Measurements from ENCODE around the gene HS6ST1. TPM values are rescaled to one million over a fixed set of nuclear protein-coding genes. Genes with fewer than 3 reads are reported as not detected.

HS6ST1 gene
- total RNA-seq, 1 experiment from 2014 or later = 22.0 TPM

DNA sequence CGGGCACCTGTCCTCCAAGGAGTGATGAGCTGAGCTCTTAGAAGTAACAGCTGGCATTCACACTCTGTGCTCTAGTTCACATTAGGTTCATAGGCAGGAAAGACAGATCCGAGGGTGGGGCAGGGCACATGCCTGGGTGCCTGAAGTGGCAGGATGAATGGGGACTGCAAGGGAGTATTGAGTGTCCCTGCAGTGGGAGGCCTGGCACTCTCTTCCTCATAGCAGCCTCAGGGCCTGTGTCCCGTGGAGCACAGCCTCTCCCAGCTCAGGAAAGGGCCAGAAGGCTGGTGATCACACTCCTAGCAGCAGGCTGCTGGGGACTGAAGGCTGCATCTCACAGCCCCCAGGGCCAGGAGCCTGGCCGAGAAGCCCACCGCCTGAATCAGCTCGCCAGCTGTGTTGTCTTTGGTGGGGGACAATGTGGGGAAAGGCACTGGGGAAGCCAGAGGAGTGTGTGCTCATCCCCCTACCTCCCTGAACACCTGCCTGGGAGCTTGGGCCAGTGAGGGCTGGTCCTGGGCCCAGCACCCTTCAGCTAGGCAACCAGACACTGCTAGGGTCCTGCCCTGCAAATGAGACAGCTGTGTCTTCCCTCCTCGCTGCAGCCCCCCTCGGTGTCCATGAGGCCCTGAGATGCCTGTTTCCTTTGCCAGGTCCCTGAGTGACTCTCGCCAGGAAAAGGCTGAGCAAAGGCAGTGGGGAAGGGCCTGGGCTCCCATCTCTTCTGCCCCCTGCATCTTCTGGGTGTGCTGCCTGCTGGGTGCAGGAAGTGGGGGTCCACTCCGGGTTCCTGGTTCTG, 48.2 kb upstream of the HS6ST1 start:
- no TSS peak for BruUV-seq (replicated peaks)
- no peaks in the 10 kb centered on the region for H3K27me3 ChIP-seq (ENCODE audit: control insufficient read depth, insufficient read depth, low read length)
- TF ChIP-seq, protein P1, sequence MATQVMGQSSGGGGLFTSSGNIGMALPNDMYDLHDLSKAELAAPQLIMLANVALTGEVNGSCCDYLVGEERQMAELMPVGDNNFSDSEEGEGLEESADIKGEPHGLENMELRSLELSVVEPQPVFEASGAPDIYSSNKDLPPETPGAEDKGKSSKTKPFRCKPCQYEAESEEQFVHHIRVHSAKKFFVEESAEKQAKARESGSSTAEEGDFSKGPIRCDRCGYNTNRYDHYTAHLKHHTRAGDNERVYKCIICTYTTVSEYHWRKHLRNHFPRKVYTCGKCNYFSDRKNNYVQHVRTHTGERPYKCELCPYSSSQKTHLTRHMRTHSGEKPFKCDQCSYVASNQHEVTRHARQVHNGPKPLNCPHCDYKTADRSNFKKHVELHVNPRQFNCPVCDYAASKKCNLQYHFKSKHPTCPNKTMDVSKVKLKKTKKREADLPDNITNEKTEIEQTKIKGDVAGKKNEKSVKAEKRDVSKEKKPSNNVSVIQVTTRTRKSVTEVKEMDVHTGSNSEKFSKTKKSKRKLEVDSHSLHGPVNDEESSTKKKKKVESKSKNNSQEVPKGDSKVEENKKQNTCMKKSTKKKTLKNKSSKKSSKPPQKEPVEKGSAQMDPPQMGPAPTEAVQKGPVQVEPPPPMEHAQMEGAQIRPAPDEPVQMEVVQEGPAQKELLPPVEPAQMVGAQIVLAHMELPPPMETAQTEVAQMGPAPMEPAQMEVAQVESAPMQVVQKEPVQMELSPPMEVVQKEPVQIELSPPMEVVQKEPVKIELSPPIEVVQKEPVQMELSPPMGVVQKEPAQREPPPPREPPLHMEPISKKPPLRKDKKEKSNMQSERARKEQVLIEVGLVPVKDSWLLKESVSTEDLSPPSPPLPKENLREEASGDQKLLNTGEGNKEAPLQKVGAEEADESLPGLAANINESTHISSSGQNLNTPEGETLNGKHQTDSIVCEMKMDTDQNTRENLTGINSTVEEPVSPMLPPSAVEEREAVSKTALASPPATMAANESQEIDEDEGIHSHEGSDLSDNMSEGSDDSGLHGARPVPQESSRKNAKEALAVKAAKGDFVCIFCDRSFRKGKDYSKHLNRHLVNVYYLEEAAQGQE (IDR thresholded peaks at IDR 0.05; ENCODE audit: insufficient read depth in 1 of 2, low read depth in 2 of 2, low read length in 1 of 2) = no peak
- no peak for TF ChIP-seq SIN3A (IDR thresholded peaks at IDR 0.05; ENCODE audit: borderline replicate concordance, insufficient read depth, low read depth, low read length)
- no peak for TF ChIP-seq TCF7L2 (IDR thresholded peaks at IDR 0.05; ENCODE audit: low read depth, low read length)
- TF ChIP-seq, protein P2, sequence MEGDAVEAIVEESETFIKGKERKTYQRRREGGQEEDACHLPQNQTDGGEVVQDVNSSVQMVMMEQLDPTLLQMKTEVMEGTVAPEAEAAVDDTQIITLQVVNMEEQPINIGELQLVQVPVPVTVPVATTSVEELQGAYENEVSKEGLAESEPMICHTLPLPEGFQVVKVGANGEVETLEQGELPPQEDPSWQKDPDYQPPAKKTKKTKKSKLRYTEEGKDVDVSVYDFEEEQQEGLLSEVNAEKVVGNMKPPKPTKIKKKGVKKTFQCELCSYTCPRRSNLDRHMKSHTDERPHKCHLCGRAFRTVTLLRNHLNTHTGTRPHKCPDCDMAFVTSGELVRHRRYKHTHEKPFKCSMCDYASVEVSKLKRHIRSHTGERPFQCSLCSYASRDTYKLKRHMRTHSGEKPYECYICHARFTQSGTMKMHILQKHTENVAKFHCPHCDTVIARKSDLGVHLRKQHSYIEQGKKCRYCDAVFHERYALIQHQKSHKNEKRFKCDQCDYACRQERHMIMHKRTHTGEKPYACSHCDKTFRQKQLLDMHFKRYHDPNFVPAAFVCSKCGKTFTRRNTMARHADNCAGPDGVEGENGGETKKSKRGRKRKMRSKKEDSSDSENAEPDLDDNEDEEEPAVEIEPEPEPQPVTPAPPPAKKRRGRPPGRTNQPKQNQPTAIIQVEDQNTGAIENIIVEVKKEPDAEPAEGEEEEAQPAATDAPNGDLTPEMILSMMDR (IDR thresholded peaks at IDR 0.05) = no peak
- no peak for TF ChIP-seq POLR2AphosphoS5 (IDR thresholded peaks at IDR 0.05; ENCODE audit: low read depth, low read length)
- DNase-seq (ENCODE audit: low read depth, low spot score) (no peak), ATAC-seq (peak; percentile 37)
- POLR2A ChIA-PET = no interaction called here
- no peak overlapping the region for H3K4me3 ChIP-seq (ENCODE audit: low read depth in 2 of 2, low read length in 2 of 2)
- H3K9me3 ChIP-seq (ENCODE audit: control insufficient read depth, insufficient read depth, low read depth, low read length) = no peaks in the 10 kb centered on the region
- intact Hi-C loops (cut with micrococcal nuclease; ENCODE audit: unreplicated experiment) = no loop called here
- peaks cover 4% of the 10 kb centered on the region; the same call in 1 of the 2 replicates for H3K4me1 ChIP-seq (ENCODE audit: control insufficient read depth, insufficient read depth, low read length)
- CTCF ChIA-PET = no interaction called here
- H3K36me3 ChIP-seq (ENCODE audit: control insufficient read depth, insufficient read depth, low read length) = no peaks in the 10 kb centered on the region
- in situ Hi-C loops (cut with HindIII; ENCODE audit: low pct_unique_long_range_greater_than_20kb, low sequenced_read_pairs) = no loop called here
- H3K27ac ChIP-seq (ENCODE audit: low read length) = no peak overlapping the region

DNA sequence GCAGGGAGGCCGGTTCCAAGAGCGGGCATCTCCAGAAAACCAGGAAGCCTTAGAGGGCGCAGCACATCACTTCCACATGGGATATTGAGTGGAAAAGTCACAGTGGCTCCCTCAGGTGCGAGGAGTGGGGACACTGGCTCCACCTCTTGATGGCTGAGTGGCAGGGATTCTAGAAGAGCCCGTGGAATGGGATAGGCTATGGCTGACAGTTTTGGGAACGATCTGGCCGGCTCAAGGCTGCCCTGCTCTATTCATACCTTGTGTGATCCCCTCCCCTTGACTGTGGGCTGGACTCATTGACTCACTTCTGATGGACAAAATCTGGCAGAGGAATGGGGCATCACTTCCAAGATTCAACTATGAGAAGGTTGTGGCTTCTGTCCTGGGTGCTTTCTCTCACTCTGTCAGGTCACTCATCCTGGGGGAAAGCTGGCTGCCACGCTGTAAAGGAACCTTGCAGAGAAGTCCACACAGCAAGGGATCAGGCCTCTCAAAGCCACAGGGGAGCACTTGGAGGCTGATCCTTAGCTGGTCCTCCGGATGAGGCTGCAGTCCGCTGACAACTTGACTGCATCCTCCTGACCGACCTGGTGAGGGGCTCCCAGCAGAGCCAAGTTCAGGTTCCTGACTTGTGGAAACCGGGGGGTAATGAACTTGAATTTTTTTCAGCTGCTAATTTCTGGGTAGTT, 46.7 kb upstream of the HS6ST1 start:
- H3K4me3 ChIP-seq (ENCODE audit: low read depth in 2 of 2, low read length in 2 of 2) = no peak overlapping the region
- POLR2A ChIA-PET = no interaction called here
- TF ChIP-seq, protein P1 (IDR thresholded peaks at IDR 0.05; ENCODE audit: insufficient read depth in 1 of 2, low read depth in 2 of 2, low read length in 1 of 2) = no peak
- TF ChIP-seq, protein P2 (IDR thresholded peaks at IDR 0.05) = no peak
- TF ChIP-seq TCF7L2 (IDR thresholded peaks at IDR 0.05; ENCODE audit: low read depth, low read length) = no peak
- TF ChIP-seq SIN3A (IDR thresholded peaks at IDR 0.05; ENCODE audit: borderline replicate concordance, insufficient read depth, low read depth, low read length) = no peak
- CTCF ChIA-PET = no interaction called here
- no TSS peak for BruUV-seq (replicated peaks)
- DNase-seq (ENCODE audit: low read depth, low spot score) (no peak), ATAC-seq (no peak)
- no peaks in the 10 kb centered on the region for H3K36me3 ChIP-seq (ENCODE audit: control insufficient read depth, insufficient read depth, low read length)
- in situ Hi-C loops (cut with HindIII; ENCODE audit: low pct_unique_long_range_greater_than_20kb, low sequenced_read_pairs) (no loop called here), intact Hi-C loops (cut with micrococcal nuclease; ENCODE audit: unreplicated experiment) (no loop called here)
- H3K27ac ChIP-seq (ENCODE audit: low read length) = no peak overlapping the region
- peaks cover 4% of the 10 kb centered on the region; the same call in 1 of the 2 replicates for H3K4me1 ChIP-seq (ENCODE audit: control insufficient read depth, insufficient read depth, low read length)
- H3K9me3 ChIP-seq (ENCODE audit: control insufficient read depth, insufficient read depth, low read depth, low read length) = no peaks in the 10 kb centered on the region
- H3K27me3 ChIP-seq (ENCODE audit: control insufficient read depth, insufficient read depth, low read length) = no peaks in the 10 kb centered on the region

All from Panc1 (cell line).